HG03457 (cell line): ENCODE measurements around the gene PARVB.

Experiments used
- ATAC-seq: cut with Tn5 transposase; IDR thresholded peaks from one replicate; pipeline ENCODE4 v1.9.1; 2021; ENCODE audit warnings: moderate number of reproducible peaks; ENCODE audit not compliant: unreplicated experiment

PARVB gene

DNA sequence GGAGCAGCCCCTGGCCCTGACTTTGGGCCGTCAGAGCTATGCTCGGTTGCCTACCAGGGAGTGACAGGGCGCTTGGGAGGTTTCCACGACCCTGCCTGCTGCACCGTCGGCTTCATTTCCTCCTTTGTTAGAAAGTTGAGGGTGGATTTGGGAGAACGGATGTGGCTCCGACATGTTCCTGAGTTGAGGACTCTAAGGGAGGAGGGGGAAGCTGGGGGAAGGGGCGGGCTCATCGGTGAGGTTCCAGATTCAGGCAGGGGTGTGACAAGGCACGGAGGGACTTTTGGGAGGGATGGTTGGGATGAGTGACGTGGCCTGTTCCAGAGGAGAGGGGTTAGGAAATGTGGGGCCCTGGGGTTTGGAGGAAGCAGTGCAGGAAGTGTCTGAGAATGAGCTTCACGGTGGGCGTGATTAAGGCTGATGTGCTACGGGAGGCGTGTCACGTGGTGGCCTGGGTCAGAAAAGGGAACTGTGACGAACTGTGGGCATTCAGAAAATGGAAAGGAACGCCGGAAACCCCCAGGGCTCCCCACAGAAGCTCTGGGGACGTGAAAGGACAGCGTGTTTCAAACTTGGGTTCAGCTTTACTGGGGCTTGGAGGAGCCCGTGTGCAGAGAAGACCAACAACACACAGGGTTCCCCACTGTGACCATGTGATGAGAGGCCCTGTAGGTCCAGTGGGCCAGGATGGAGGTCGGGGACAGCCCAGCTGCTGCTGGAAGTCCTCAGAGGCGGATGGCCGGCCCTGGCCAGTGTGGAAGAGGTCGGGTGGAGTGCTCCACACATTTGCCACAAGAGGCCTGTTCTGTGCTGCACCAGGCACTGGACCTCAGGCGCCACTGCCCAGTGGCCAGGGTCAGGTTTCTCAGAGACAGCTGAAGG, 2.8 kb downstream of the PARVB start:
- peak; percentile 35 for ATAC-seq

DNA sequence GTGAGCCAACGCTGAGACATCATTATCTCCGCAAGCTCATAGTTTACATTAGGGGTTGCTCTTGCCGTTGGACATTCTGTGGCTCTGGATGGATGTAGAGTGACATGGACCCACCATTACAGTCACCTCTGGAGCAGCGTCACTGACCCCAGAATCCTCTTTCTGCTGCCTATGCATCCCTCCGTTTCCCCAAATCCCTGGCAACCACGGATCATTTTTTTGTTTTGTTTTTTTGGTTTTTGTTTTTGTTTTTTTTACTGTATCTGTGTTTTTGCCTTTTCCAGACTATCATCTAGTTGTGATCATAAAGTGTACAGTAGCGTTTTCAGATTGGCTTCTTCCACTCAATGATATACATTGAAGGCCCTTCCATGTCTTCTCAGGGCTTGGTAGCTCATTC, 4.0 kb downstream of the PARVB start:
- ATAC-seq, result no peak

DNA sequence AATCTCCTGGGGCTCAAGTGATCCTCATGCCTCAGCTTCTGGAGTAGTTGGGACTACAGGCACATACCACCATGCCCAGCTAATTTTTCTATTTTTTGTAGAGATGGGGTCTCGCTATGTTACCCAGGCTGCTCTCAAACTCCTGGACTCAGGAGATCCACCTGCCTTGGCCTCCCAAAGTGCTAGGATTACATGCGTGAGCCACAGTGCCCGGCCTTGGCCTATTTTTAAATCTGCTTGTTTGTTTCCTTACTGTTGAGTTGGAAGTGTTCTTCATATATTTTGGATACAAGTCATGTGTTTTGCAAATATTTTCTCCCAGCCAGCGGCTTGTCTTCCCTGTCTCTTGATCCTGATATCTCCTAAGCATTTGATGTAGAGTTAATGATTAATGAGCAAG, 5.0 kb downstream of the PARVB start:
- ATAC-seq, result no peak

DNA sequence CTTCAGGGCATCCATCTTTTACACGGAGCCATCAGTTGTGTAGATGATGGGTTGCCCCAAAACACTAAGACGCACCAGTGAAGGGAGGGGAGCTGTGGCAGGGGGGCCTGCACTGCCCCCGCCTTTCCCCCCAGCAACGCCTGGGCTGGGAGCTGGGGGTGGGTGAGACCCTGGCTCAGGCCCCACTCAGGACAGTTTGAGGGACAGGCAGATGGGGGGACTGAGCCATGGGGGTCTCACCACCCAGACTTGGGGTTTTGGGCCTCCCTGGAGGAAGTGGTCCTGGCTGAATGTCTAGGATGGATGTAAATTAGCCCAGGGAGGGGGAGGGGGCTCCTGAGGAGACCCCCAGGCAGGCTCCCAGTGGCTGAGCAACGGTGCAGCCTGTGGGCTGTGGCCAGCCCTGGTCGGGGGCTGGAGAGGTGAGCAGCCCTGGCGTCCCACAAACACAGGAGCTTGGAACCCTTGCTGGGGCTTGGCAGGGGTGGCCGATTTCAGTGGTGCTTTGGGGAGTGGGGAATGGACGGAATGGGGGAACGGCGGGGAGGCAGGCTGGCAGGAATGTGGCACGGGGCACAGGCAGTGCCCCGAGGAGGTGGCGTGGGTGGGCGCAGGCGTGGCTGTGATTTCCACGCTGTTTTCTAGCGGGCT, 6.1 kb downstream of the PARVB start:
- ATAC-seq, result no peak

- no peak for ATAC-seq
Measured at GRCh38 chr22:44030702-44031082, 6.6 kb downstream of the PARVB start.

DNA sequence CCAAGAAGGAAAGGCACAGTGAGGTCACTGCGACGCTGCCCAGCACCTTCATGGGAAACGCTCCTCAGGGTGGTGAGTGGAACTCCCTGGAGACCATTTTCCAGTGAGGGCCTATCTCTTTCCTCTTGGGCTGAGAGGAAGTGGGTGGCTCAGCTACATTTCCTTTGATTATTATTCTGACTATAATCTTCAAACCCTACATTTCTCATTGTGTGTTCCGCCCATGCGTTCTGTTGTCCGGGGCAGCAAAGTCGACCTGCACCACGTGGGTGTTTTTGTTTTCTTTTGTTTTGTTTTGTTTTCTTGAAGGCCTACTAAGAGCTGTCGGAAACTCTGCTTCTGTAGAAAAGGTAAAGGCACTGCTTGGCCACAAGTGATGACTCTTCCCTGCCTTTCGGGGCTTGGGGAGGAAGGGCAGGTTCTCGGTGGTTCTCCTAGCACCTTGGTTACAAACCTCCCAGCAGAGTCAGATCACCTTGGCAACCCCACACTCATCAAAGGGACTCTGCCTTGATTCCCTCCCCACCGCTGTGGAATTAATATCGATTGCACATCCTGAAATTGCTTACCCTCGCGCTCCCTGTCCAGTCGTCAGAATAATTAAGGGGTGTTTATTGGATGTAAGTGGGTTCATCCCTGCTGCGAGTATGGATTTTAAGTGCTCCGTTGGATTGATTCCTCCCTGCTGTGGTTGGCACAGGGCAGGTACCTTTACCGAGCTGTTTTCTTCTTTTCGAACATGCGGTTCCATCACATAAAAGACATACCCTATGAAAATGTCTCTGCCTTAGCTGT, 7.3 kb downstream of the PARVB start:
- no peak for ATAC-seq

- ATAC-seq, result no peak
Measured at GRCh38 chr22:44032126-44032730, 8.1 kb downstream of the PARVB start.

DNA sequence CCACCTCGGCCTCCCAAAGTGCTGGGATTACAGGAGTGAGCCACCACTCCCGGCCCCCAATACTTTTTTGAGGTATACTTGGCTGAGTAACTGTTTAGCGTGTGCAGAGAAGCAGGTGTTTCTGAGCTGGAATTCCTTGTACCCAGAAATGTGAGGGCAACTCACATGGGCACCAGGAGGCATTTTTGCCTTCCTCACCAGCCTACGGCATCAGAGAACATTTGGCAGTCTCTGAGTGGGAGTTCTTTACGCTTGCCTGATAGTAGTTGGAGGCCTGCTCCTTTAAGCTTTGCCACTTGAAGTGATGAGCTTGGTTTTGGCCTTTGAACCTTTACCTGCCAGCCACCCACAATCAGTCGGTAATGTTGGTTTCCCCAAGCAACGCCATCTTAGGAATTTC, 9.2 kb downstream of the PARVB start:
- no peak for ATAC-seq

DNA sequence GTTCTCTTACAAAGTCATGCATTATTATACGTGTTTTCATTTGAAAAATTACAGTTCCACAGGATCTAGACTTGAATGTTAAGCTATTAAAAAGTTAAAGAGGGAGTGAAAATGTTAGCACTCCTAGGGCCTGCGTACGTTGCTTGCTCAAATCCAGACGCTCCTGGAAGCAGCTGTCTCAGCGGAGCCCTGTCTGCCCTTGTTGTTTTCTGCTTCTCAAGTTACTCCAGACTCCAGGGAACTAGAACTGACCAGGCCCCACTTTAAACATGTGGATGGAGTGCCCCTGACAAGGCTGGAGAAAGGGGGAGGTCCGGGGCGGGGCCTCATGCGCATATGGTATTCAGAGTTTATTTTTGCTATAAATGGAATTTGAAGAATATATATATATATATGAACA, 9.6 kb downstream of the PARVB start:
- no peak for ATAC-seq

DNA sequence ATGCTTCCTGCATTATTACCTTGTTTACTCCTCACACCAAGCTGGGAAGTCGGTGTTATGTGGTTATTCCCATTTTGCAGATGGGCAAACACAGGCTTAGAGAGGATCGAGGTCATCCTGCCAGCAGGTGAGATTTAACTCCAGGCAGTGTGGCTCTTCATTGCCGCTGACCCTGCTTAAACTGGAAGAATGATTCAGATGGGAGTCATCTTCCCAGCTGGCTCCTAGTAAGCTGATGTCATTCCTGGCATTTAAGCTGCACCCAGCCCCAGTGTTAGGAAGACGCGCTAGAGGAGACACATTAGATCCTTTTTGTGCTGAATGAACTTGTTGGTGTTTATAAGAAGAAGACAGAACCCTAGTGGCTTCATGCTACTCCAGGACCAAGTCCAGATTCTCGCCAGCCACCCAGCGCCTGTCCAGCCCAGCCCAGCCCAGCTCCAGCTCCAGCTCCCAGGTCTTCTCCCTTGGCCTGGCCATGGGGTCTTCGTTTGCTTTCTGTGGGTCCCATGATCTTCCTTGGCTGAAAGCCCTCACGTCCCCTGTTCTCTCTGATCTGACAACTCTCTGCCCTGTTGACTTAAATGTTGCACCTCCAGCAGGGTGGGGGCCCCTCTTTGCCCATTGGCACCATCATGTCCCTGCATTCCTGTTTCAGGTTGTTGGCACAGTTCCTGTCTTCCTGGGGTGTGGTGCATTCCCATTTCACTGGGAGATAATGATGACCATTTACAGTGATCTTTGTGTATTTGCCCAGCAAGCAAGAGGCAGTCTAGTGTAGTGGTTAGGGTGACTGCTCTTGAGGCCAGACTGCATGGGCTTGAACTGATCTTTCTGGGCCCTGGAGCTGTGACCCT, 13.6 kb downstream of the PARVB start:
- no peak for ATAC-seq

GRCh38 chr22:44039566-44040171, 15.6 kb downstream of the PARVB start:
- no peak for ATAC-seq

DNA sequence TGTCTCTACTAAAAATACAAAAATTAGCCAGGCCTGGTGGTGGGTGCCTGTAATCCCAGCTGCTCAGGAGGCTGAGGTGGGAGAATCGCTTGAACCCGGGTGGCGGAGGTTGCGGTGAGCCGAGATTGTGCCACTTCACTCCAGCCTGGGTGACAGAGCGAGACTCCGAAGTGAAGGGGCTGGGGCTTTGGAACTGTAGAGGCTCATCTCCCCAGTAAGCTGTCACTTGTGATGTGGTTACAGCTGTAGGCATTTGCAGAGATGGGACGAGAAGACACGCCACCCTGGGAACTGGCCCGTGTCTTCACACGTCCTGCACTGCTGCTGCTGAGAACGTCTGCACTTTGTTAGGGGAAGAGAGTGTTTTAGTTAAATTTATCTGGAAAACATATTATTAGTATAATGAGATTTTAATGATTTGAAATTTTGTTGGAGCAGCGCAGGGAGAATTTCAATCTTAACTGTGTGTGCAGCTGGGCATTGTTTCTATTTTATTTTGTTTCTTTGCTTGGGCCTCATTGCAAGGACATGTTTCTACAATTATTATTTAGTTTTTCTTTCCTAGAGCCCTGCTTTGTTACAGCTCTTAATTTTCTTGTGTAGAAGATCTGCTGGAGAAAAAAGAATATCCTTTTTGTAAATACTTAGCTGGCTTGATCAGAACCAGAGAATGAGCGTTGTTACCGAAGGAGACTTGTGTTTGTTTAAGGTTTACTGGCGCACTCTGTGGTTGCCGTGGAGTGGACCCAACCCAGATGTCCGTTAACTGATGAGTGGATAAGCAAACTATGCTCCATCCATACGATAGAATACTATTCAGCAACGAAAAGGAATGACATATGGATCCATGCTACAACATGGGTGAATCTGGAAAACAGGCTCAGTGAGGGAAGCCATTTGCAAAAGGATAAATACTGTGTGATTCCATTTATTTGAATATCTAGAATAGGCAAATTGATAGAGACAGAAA, 18.4 kb downstream of the PARVB start:
- ATAC-seq, result peak; percentile 54

- ATAC-seq, result no peak
Measured at GRCh38 chr22:44045145-44045544, 21.0 kb downstream of the PARVB start.

DNA sequence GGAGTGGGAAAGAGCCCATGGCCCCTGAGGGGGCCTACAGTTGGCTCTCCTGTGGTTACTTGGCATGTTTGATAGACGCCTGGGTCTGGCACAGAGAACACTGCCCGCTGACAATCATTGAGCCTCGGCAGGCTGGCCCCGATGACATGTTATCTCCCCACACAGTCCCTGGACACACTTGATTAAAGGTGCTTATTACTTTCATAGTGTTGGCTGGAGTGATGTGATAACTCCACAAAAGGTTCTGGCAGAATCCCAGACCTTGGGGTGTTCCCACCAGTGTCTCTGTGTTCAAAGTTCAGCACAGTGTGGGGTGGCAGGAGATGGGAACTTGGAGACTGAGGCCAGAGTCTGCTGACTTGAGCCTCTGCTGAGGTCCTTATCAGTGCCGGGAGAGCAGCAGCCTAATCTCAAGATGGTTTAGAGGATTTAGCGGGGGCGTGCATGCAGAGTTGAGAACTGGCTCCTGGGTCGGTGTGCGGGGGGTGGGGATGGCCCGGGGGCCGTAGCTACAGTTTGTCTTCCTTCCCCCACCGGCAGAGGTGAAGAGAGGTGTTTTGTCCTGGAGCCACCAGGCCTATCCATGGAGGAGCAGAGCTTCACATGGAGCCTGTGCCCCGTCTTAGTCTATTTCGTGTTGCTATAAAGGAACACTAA, 22.5 kb downstream of the PARVB start:
- ATAC-seq, result no peak

DNA sequence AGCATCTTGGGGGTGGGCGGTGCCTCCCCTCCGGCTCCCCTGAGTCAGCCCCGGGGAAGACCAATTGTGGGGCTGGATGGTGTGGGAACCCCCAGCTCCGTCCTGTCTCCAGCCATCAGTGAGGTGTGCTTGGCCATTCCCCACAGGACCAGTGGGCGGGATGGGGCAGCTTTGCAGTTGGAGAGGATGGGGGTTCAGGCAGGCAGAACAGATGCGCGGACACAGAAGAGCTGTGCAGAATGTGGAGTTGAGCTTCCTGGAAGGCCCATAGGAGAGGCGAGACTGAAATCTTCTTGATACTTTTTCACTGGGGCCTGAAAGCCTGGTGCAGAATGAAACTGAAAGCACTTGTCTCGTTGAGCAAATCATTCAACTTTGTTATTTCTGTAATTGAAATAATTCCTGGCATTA, 23.8 kb downstream of the PARVB start:
- no peak for ATAC-seq

- ATAC-seq, result no peak
Measured at GRCh38 chr22:44049486-44050231, 25.6 kb downstream of the PARVB start.

DNA sequence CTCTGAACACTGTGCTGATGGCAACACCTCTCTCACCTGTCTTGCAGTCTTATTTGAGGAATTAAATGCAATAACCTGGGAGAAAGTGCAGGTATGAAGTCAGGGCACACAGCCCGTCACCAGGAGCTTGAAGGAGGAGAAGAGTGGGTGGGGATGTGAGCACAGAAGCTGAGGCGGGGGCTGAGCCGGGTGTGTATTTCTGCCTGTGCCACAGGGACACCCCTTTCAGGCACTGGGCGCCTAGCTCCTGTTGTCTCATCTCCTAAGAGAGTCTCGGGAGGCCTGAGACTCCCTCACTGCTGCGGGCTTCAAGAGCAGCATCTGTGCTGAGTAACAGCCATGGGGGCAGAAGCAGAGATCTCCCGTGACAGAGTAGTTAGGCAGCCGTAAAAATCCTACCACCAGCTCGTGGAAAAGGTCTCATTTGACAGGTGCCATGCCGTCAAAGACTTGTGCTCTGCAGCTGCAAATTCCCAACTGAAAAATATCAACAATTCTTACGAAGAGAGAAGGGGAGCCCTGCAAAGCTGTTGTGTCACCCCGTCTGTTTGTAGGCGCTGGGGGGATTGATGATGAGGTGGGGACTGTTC, 26.8 kb downstream of the PARVB start:
- ATAC-seq, result no peak
